PFSK-1 (cell line): ENCODE results near the gene DRGX.

Source experiments
- POLR2AphosphoS5 ChIP-seq: IDR thresholded peaks from 2 replicates; pipeline ENCODE4 v1.6.1; 2012; ENCODE audit warnings: low read depth, mild to moderate bottlenecking, control low read depth, low read length, moderate library complexity
- SIN3A ChIP-seq: IDR thresholded peaks from 2 replicates; pipeline ENCODE4 v1.6.1; 2012; ENCODE audit warnings: mild to moderate bottlenecking, low read length, moderate library complexity, borderline replicate concordance; ENCODE audit not compliant: insufficient read depth
- TAF1 ChIP-seq: IDR thresholded peaks from 2 replicates; pipeline ENCODE4 v1.6.1; 2012; ENCODE audit warnings: low read length, control low read depth, borderline replicate concordance; ENCODE audit not compliant: insufficient read depth
- TF ChIP-seq, protein P1 (sequence below), 2 experiments: IDR thresholded peaks; 2 replicates each; pipeline versions ENCODE4 v1.6.1 to v1.8.0; 2011 to 2012; ENCODE audit warnings: low read depth in 2 of 2, low read length in 2 of 2, control low read depth in 1 of 2, inconsistent platforms in 1 of 2, mild to moderate bottlenecking in 1 of 2, moderate library complexity in 1 of 2; ENCODE audit not compliant: insufficient read depth in 1 of 2

DNA sequence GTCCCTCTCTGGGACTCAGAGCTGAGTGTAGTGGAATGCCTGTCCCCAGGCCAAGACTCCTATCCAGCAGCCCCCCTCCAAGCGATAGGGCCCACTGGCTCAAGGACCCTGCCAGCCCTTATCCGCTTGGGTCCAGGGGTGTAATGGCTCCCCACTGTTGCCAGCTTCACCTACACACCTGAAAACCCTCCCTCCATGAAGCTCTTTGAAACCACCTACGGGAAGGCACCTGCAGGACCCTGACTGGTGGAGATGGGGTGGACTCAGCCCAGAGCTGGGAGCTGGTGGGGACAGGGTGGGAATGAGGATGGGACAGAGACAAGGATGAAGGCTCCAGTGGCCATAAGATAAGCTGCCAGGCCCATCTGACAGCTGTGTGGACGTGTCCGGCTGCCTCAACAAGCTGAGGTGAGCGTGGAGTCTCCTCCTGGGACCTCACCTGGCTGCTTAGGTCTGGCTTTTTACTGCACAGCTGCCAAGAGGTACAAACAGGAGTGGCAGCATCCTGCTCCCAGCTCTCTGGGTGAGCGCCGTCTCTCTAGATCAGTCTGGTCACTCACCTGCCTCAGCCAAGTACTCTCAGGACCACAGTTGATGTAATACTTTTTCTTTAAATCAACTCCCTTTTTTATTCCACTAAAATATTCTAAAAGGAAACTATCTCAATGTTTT, 41.9 kb downstream of the DRGX start:
- TF ChIP-seq POLR2AphosphoS5 (no peak), TAF1 (no peak), SIN3A (no peak)
- TF ChIP-seq, protein P1, sequence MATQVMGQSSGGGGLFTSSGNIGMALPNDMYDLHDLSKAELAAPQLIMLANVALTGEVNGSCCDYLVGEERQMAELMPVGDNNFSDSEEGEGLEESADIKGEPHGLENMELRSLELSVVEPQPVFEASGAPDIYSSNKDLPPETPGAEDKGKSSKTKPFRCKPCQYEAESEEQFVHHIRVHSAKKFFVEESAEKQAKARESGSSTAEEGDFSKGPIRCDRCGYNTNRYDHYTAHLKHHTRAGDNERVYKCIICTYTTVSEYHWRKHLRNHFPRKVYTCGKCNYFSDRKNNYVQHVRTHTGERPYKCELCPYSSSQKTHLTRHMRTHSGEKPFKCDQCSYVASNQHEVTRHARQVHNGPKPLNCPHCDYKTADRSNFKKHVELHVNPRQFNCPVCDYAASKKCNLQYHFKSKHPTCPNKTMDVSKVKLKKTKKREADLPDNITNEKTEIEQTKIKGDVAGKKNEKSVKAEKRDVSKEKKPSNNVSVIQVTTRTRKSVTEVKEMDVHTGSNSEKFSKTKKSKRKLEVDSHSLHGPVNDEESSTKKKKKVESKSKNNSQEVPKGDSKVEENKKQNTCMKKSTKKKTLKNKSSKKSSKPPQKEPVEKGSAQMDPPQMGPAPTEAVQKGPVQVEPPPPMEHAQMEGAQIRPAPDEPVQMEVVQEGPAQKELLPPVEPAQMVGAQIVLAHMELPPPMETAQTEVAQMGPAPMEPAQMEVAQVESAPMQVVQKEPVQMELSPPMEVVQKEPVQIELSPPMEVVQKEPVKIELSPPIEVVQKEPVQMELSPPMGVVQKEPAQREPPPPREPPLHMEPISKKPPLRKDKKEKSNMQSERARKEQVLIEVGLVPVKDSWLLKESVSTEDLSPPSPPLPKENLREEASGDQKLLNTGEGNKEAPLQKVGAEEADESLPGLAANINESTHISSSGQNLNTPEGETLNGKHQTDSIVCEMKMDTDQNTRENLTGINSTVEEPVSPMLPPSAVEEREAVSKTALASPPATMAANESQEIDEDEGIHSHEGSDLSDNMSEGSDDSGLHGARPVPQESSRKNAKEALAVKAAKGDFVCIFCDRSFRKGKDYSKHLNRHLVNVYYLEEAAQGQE (IDR thresholded peaks at IDR 0.05; ENCODE audit: insufficient read depth in 1 of 2, low read depth in 2 of 2, low read length in 2 of 2), result no peak
